Measurements from ENCODE around the gene GOSR2. TPM values are rescaled to one million over a fixed set of nuclear protein-coding genes. Genes with fewer than 3 reads are reported as not detected.

Gene GOSR2
- polyA plus RNA-seq, 1 donor (not counting 4 experiments of a cell fraction or from before 2014, with no cell fraction given), result 48.6 TPM

DNA sequence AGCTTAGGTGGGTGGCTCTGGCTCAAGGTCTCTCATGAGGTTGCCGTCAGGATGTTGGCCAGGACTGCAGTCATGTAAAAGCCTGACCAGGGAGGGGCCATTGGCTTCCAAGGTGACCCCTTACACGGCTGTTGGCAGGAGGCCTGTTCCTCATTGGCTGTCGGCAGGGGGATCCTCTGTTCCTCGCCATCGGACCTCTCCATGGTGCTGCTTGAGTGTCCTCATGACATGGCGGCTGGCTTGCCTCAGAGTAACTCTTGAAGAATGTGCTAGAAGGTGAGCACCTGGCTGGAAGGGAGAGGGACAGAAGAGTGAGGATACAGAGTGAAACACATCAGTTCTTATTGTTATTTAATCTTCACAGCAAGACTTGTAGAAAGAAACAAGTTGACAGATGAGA, 60.8 kb downstream of the GOSR2 start:
- Histone ChIP-seq H3K4me3 (ENCODE audit: control insufficient read depth in 2 of 3, extremely low read depth in 1 of 3, insufficient read depth in 2 of 3, low read depth in 1 of 3, low read length in 3 of 3) (no peak overlapping the region), H3K4me2 (ENCODE audit: control insufficient read depth, extremely low read depth, insufficient read depth, low read depth, low read length) (no peak overlapping the region), H3K27ac (ENCODE audit: control insufficient read depth, insufficient read depth, low read length) (no peak overlapping the region), H3K79me2 (ENCODE audit: control insufficient read depth, insufficient read depth, low read length) (no peaks in the 10 kb centered on the region), H3K9me3 (ENCODE audit: control insufficient read depth, low read depth, low read length) (no peaks in the 10 kb centered on the region), H3K9me1 (ENCODE audit: control insufficient read depth, extremely low read depth, insufficient read depth, low read length) (no peaks in the 10 kb centered on the region), H3K27me3 (ENCODE audit: control insufficient read depth, extremely low read depth, insufficient read depth, low read length) (peaks cover 22% of the 10 kb centered on the region), H4K20me1 (ENCODE audit: control insufficient read depth, extremely low read depth, insufficient read depth, low read length) (no peaks in the 10 kb centered on the region), H2AFZ (ENCODE audit: control insufficient read depth, low read length) (no peak overlapping the region), H3K36me3 (ENCODE audit: control insufficient read depth in 2 of 2, extremely low read depth in 1 of 2, insufficient read depth in 2 of 2, low read length in 2 of 2) (no peaks in the 10 kb centered on the region), H3K9ac (ENCODE audit: control insufficient read depth, extremely low read depth, insufficient read depth, low read length) (no peak overlapping the region), H3K4me1 (ENCODE audit: control insufficient read depth, extremely low read depth, insufficient read depth, low read length) (no peaks in the 10 kb centered on the region)
- no peak for DNase-seq (ENCODE audit: low read depth, low spot score)
- TF ChIP-seq, protein P1, sequence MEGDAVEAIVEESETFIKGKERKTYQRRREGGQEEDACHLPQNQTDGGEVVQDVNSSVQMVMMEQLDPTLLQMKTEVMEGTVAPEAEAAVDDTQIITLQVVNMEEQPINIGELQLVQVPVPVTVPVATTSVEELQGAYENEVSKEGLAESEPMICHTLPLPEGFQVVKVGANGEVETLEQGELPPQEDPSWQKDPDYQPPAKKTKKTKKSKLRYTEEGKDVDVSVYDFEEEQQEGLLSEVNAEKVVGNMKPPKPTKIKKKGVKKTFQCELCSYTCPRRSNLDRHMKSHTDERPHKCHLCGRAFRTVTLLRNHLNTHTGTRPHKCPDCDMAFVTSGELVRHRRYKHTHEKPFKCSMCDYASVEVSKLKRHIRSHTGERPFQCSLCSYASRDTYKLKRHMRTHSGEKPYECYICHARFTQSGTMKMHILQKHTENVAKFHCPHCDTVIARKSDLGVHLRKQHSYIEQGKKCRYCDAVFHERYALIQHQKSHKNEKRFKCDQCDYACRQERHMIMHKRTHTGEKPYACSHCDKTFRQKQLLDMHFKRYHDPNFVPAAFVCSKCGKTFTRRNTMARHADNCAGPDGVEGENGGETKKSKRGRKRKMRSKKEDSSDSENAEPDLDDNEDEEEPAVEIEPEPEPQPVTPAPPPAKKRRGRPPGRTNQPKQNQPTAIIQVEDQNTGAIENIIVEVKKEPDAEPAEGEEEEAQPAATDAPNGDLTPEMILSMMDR (optimal IDR thresholded peaks at IDR 0.05 in 1 of 3, IDR thresholded peaks at IDR 0.05 in 1 of 3, conservative IDR thresholded peaks at IDR 0.05 in 1 of 3; ENCODE audit: extremely low read depth in 1 of 3, insufficient read depth in 2 of 3, low read length in 3 of 3), result no peak
- TF ChIP-seq EZH2 (IDR thresholded peaks at IDR 0.05; ENCODE audit: low read length), result no peak
- dilution Hi-C loops (cut with MboI; ENCODE audit: extremely low pct_ligation_motif_present, low sequenced_read_pairs), result no loop called here
- no peak for FAIRE-seq

DNA sequence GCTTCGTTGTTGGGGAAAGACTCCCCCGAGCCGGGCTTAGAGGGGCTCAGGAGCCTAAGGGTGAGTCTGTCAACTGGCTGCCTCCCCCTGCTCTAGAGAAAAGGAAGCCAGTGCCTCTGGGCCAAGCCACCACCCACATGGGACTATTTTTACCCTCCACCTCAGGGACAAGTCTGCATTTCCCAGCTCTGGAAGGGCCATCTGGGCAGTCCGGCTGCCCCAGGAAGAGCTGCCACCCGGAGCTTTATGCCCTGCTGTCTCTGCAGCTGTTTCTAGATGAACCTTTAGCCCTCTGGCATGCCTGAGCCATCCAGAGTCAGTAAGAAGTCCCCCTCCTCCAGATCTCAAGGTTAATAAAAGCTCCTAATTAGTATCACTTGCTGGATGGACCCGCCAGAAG, 61.4 kb downstream of the GOSR2 start:
- Histone ChIP-seq H3K9me3 (ENCODE audit: control insufficient read depth, low read depth, low read length) (no peaks in the 10 kb centered on the region), H3K27me3 (ENCODE audit: control insufficient read depth, extremely low read depth, insufficient read depth, low read length) (peaks cover 16% of the 10 kb centered on the region), H3K9me1 (ENCODE audit: control insufficient read depth, extremely low read depth, insufficient read depth, low read length) (no peaks in the 10 kb centered on the region), H3K27ac (ENCODE audit: control insufficient read depth, insufficient read depth, low read length) (no peak overlapping the region), H3K4me2 (ENCODE audit: control insufficient read depth, extremely low read depth, insufficient read depth, low read depth, low read length) (no peak overlapping the region), H2AFZ (ENCODE audit: control insufficient read depth, low read length) (no peak overlapping the region), H3K9ac (ENCODE audit: control insufficient read depth, extremely low read depth, insufficient read depth, low read length) (no peak overlapping the region), H4K20me1 (ENCODE audit: control insufficient read depth, extremely low read depth, insufficient read depth, low read length) (no peaks in the 10 kb centered on the region), H3K4me1 (ENCODE audit: control insufficient read depth, extremely low read depth, insufficient read depth, low read length) (no peaks in the 10 kb centered on the region), H3K4me3 (ENCODE audit: control insufficient read depth in 2 of 3, extremely low read depth in 1 of 3, insufficient read depth in 2 of 3, low read depth in 1 of 3, low read length in 3 of 3) (no peak overlapping the region), H3K79me2 (ENCODE audit: control insufficient read depth, insufficient read depth, low read length) (no peaks in the 10 kb centered on the region), H3K36me3 (ENCODE audit: control insufficient read depth in 2 of 2, extremely low read depth in 1 of 2, insufficient read depth in 2 of 2, low read length in 2 of 2) (no peaks in the 10 kb centered on the region)
- no peak for FAIRE-seq
- dilution Hi-C loops (cut with MboI; ENCODE audit: extremely low pct_ligation_motif_present, low sequenced_read_pairs), result no loop called here
- no peak for TF ChIP-seq EZH2 (IDR thresholded peaks at IDR 0.05; ENCODE audit: low read length)
- TF ChIP-seq, protein P1 (optimal IDR thresholded peaks at IDR 0.05 in 1 of 3, IDR thresholded peaks at IDR 0.05 in 1 of 3, conservative IDR thresholded peaks at IDR 0.05 in 1 of 3; ENCODE audit: extremely low read depth in 1 of 3, insufficient read depth in 2 of 3, low read length in 3 of 3), result no peak
- DNase-seq (ENCODE audit: low read depth, low spot score), result no peak

All from keratinocyte (primary cell).